ENCODE data around the gene ZFP69B.

GRCh38 chr1:40454873-40455272, 4.6 kb downstream of the ZFP69B start:
- TF ChIP-seq, protein P1, sequence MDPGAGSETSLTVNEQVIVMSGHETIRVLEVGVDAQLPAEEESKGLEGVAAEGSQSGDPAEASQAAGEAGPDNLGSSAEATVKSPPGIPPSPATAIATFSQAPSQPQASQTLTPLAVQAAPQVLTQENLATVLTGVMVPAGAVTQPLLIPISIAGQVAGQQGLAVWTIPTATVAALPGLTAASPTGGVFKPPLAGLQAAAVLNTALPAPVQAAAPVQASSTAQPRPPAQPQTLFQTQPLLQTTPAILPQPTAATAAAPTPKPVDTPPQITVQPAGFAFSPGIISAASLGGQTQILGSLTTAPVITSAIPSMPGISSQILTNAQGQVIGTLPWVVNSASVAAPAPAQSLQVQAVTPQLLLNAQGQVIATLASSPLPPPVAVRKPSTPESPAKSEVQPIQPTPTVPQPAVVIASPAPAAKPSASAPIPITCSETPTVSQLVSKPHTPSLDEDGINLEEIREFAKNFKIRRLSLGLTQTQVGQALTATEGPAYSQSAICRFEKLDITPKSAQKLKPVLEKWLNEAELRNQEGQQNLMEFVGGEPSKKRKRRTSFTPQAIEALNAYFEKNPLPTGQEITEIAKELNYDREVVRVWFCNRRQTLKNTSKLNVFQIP (CRISPR knock-in tag; IDR thresholded peaks at IDR 0.05; ENCODE audit: borderline replicate concordance, low read depth), result no peak
- TF ChIP-seq CSDC2 (CRISPR knock-in tag; IDR thresholded peaks at IDR 0.05), result no peak
- TF ChIP-seq ZFP30 (CRISPR knock-in tag; IDR thresholded peaks at IDR 0.05), result no peak
- no peak for TF ChIP-seq ARNTL (CRISPR knock-in tag; IDR thresholded peaks at IDR 0.05; ENCODE audit: borderline replicate concordance, low read depth)
- no peak for TF ChIP-seq ZC3H10 (CRISPR knock-in tag; IDR thresholded peaks at IDR 0.05)
- TF ChIP-seq TOX (CRISPR knock-in tag; IDR thresholded peaks at IDR 0.05; ENCODE audit: borderline replicate concordance), result no peak
- TF ChIP-seq ESRRG (CRISPR knock-in tag; IDR thresholded peaks at IDR 0.05), result no peak
- TF ChIP-seq PATZ1 (CRISPR knock-in tag; IDR thresholded peaks at IDR 0.05; ENCODE audit: borderline replicate concordance), result no peak
- no peak for TF ChIP-seq ZFP3 (CRISPR knock-in tag; IDR thresholded peaks at IDR 0.05)
- no peak for TF ChIP-seq BACH2 (CRISPR knock-in tag; IDR thresholded peaks at IDR 0.05; ENCODE audit: borderline replicate concordance)
- no peak for TF ChIP-seq TSHZ2 (CRISPR knock-in tag; IDR thresholded peaks at IDR 0.05)
